ENCODE results near the gene FBXW8.

GRCh38 chr12:116892349-116893140, 18.2 kb upstream of the FBXW8 start:
- TF ChIP-seq CTCF (conservative IDR thresholded peaks at IDR 0.05; ENCODE audit: low read depth, low read length) (no peak), EZH2phosphoT487 (IDR thresholded peaks at IDR 0.05; ENCODE audit: borderline replicate concordance, low read length) (no peak), EZH2 (IDR thresholded peaks at IDR 0.05; ENCODE audit: low read length, unreplicated experiment) (no peak)
